Fibroblast of lung (primary cell): Measurements from ENCODE around the gene FGF16.

ENCODE experiments used
- EZH2 ChIP-seq: IDR thresholded peaks from 2 replicates; pipeline ENCODE4 v1.5.1; 2012; ENCODE audit warnings: low read length, control low read depth, mild to moderate bottlenecking; ENCODE audit errors: missing control alignments
- TF ChIP-seq, protein P1 (sequence below), 2 donors: IDR thresholded peaks in 1 of 2; conservative IDR thresholded peaks in 1 of 2; 1 replicate in 1 of 2; 2 replicates in 1 of 2; pipeline ENCODE4 v1.5.1; 2011 to 2012; ENCODE audit warnings: low read length in 2 of 2, control low read depth in 1 of 2, inconsistent platforms in 1 of 2, low read depth in 1 of 2, mild to moderate bottlenecking in 1 of 2

DNA sequence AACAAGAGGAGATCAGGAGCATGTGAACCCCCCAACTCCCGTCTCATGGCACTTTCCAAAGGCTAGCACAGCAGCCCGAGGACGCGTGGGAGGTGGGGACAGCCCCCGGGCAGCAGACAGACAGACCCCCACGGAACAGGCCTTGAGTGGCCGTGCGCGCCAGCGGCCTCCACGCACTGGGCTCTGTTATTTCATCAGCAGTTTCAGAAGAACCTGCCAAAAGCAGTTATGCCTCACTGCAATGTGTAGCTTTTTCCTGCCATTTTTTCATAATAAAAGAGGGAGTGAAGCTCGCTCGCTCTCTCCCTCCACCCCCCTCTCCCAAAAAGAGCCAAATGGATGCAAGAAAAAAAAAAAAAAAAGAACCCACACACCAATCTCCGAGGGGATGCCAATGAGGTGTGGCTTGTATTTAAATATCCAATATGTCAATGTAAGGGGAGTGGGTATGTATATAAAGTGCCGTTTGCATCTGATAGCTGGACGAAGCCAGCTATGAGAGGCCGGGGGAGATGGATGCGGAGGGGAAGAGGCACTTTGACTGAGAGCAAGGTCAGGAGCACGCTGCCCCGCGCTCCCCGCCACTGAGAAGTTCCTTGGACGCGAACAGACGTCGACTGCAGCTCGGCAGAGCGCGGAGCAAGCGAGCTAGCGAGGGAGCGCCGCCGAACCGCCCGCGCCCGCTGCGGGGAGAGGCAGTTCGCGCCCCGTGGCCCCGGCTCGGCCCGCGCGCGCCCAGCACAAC lies at the start of gene FGF16:
- TF ChIP-seq, protein P1, sequence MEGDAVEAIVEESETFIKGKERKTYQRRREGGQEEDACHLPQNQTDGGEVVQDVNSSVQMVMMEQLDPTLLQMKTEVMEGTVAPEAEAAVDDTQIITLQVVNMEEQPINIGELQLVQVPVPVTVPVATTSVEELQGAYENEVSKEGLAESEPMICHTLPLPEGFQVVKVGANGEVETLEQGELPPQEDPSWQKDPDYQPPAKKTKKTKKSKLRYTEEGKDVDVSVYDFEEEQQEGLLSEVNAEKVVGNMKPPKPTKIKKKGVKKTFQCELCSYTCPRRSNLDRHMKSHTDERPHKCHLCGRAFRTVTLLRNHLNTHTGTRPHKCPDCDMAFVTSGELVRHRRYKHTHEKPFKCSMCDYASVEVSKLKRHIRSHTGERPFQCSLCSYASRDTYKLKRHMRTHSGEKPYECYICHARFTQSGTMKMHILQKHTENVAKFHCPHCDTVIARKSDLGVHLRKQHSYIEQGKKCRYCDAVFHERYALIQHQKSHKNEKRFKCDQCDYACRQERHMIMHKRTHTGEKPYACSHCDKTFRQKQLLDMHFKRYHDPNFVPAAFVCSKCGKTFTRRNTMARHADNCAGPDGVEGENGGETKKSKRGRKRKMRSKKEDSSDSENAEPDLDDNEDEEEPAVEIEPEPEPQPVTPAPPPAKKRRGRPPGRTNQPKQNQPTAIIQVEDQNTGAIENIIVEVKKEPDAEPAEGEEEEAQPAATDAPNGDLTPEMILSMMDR (conservative IDR thresholded peaks at IDR 0.05 in 1 of 2, IDR thresholded peaks at IDR 0.05 in 1 of 2; ENCODE audit: low read depth in 1 of 2, low read length in 2 of 2): no peak
- no peak for TF ChIP-seq EZH2
